ENCODE measurements around the gene PISD. TPM values are rescaled to one million over a fixed set of nuclear protein-coding genes. Genes with fewer than 3 reads are reported as not detected.

Gene PISD
- total and polyA plus RNA-seq, 2 donors (not counting 3 experiments of a cell fraction or from before 2014, with no cell fraction given), result 53.4 to 58.0 TPM

DNA sequence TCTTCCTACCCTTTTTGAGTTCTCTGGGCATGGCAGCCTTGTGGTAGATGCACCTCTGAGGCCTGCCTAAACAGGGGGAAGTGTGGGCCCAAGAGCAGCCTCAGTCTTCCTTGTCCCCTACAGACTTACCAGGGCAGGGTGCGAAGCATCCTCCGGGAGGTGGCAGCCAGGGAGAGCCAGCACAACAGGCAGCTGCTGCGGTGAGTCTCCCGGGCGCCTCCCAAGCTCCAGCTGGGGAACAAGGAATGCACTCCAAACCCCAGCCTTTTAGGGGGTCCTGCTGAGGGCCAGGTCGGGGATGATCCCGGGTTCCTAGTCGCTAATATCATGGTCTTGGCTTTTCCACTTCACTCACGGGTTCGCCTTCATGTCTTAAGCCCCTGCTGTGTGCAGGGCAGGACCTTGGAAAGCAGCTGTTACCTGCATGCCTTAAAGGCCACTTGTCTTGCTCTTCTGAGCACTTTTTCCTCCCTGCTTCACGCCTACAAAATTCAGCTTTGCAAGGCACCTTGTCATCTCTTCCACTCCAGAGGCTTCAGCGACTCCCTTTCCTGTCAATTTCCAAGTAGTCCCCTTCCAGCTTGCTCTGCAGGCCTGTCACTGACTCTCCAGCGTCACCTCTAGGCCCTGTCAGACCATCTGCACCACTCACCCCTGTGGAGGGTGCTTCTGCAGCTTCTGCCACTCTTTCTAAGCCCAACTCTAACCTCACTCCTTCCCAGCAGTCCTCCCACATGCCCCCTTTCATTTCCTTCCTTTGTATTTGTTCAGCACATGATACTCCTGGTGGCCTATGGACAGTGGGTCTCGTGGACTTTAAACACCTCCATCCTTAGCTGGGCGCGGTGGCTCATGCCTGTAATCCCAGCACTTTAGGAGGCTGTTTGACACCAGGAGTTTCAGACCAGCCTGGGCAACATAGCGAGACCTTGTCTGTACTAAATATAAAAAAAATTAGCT, 57.0 kb downstream of the PISD start:
- Histone ChIP-seq H4K20me1 (replicated peaks; ENCODE audit: control insufficient read depth, extremely low read depth, insufficient read depth, low read length) (no peaks in the 10 kb centered on the region), H3K9ac (replicated peaks; ENCODE audit: extremely low read depth, insufficient read depth, low read length) (no peak overlapping the region), H3K4me3 (replicated peaks in 1 of 3; ENCODE audit: insufficient read depth in 1 of 3, low read depth in 1 of 3, low read length in 3 of 3) (no peak overlapping the region), H3K27ac (ENCODE audit: insufficient read depth, low read depth, low read length) (no peak overlapping the region), H2AFZ (ENCODE audit: low read depth, low read length) (no peak overlapping the region), H3K4me1 (ENCODE audit: control insufficient read depth, extremely low read depth, insufficient read depth, low read length) (peaks cover 16% of the 10 kb centered on the region), H3K4me2 (ENCODE audit: insufficient read depth, low read length) (no peak overlapping the region), H3K79me2 (ENCODE audit: control insufficient read depth, insufficient read depth, low read length) (no peaks in the 10 kb centered on the region), H3K27me3 (ENCODE audit: control insufficient read depth in 2 of 2, insufficient read depth in 2 of 2, low read length in 2 of 2) (no peaks in the 10 kb centered on the region), H3K9me3 (replicated peaks; ENCODE audit: control insufficient read depth, insufficient read depth, low read length) (no peaks in the 10 kb centered on the region), H3K36me3 (ENCODE audit: control insufficient read depth in 2 of 2, extremely low read depth in 1 of 2, insufficient read depth in 2 of 2, low read length in 2 of 2) (no peaks in the 10 kb centered on the region), H3K9me1 (replicated peaks; ENCODE audit: control insufficient read depth, extremely low read depth, insufficient read depth, low read length) (no peaks in the 10 kb centered on the region)
- dilution Hi-C loops (cut with MboI; ENCODE audit: extremely low pct_ligation_motif_present, low sequenced_read_pairs) (no loop called here), intact Hi-C loops (cut with micrococcal nuclease) (loop anchor here (5.0 kb wide), 1 partner anchor 48 kb away; no protein-coding TSS in a partner anchor)
- no peak for TF ChIP-seq MYC (IDR thresholded peaks at IDR 0.05; ENCODE audit: low read depth, low read length)
- TF ChIP-seq, protein P1, sequence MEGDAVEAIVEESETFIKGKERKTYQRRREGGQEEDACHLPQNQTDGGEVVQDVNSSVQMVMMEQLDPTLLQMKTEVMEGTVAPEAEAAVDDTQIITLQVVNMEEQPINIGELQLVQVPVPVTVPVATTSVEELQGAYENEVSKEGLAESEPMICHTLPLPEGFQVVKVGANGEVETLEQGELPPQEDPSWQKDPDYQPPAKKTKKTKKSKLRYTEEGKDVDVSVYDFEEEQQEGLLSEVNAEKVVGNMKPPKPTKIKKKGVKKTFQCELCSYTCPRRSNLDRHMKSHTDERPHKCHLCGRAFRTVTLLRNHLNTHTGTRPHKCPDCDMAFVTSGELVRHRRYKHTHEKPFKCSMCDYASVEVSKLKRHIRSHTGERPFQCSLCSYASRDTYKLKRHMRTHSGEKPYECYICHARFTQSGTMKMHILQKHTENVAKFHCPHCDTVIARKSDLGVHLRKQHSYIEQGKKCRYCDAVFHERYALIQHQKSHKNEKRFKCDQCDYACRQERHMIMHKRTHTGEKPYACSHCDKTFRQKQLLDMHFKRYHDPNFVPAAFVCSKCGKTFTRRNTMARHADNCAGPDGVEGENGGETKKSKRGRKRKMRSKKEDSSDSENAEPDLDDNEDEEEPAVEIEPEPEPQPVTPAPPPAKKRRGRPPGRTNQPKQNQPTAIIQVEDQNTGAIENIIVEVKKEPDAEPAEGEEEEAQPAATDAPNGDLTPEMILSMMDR (IDR thresholded peaks at IDR 0.05; ENCODE audit: extremely low read depth in 1 of 2, insufficient read depth in 1 of 2, low read depth in 1 of 2, low read length in 2 of 2), result no peak
- no peak for TF ChIP-seq GATA2 (IDR thresholded peaks at IDR 0.05; ENCODE audit: insufficient read depth, insufficient read length, low read depth, low read length)
- TF ChIP-seq POLR2AphosphoS5 (IDR thresholded peaks at IDR 0.05; ENCODE audit: insufficient read depth, low read depth, low read length), result no peak
- TF ChIP-seq EZH2 (IDR thresholded peaks at IDR 0.05; ENCODE audit: borderline replicate concordance, low read depth, low read length, severe bottlenecking), result no peak
- no peak for TF ChIP-seq JUN (IDR thresholded peaks at IDR 0.05; ENCODE audit: borderline replicate concordance, insufficient read depth, insufficient read length, low read depth)
- no peak for TF ChIP-seq POLR2A (IDR thresholded peaks at IDR 0.05; ENCODE audit: low read depth, low read length)
- no peak for TF ChIP-seq FOS (IDR thresholded peaks at IDR 0.05; ENCODE audit: borderline replicate concordance, insufficient read depth, low read length)
- TF ChIP-seq, protein P2, sequence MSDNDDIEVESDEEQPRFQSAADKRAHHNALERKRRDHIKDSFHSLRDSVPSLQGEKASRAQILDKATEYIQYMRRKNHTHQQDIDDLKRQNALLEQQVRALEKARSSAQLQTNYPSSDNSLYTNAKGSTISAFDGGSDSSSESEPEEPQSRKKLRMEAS (IDR thresholded peaks at IDR 0.05; ENCODE audit: insufficient read depth, insufficient read length), result no peak
- POLR2A ChIA-PET, result no interaction called here
- CTCF ChIA-PET, result interaction anchor here (1.4 to 1.7 kb wide), 2 partner anchors 8 to 25 kb away, joined by 3 to 6 read pairs; no protein-coding TSS in a partner anchor
- no peak for DNase-seq (ENCODE audit: low read depth, low spot score)
- no peak for FAIRE-seq
- BruUV-seq (replicated peaks), result no TSS peak
